Measurements from ENCODE around the gene C1GALT1. TPM values are rescaled to one million over a fixed set of nuclear protein-coding genes. Genes with fewer than 3 reads are reported as not detected.
A peak's percentile ranks its signal among the peaks of the same experiment; 100 is the strongest.

Gene C1GALT1
- total and polyA plus RNA-seq, 2 donors (not counting 3 experiments of a cell fraction or from before 2014, with no cell fraction given) = 18.3 to 31.1 TPM

DNA sequence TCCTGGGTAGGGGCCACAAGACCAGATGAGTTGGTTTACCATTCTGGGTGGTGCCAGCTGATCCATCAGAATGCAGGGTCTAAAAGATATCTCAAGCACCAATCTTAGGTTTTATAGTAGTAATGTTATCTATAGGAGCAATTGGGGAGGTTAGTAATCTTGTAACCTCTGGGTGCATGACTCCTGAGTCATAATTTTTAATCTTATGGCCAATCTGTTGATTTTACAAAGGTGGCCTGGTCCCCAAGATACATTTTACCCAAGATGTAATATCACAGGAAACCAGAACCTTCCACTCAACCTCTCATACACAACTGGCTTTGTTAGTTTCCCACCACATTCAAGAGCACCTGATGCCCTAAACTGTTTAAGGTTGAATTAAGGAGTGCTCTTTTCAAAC lies 79.5 kb downstream of the C1GALT1 start:
- FAIRE-seq (no peak), DNase-seq (ENCODE audit: low read depth, low spot score) (no peak)
- ChIA-PET CTCF (no interaction called here), POLR2A (no interaction called here)
- intact Hi-C loops (cut with micrococcal nuclease) (no loop called here), dilution Hi-C loops (cut with MboI; ENCODE audit: extremely low pct_ligation_motif_present, low sequenced_read_pairs) (no loop called here)
- no peak overlapping the region for H3K27ac ChIP-seq (ENCODE audit: insufficient read depth, low read depth, low read length)
- no peaks in the 10 kb centered on the region for H3K27me3 ChIP-seq (ENCODE audit: control insufficient read depth in 2 of 2, insufficient read depth in 2 of 2, low read length in 2 of 2)
- no peak for TF ChIP-seq FOS (IDR thresholded peaks at IDR 0.05; ENCODE audit: borderline replicate concordance, insufficient read depth, low read length)
- no peak for TF ChIP-seq JUN (IDR thresholded peaks at IDR 0.05; ENCODE audit: borderline replicate concordance, insufficient read depth, insufficient read length, low read depth)
- no peak for TF ChIP-seq MYC (IDR thresholded peaks at IDR 0.05; ENCODE audit: low read depth, low read length)
- TF ChIP-seq POLR2A (IDR thresholded peaks at IDR 0.05; ENCODE audit: low read depth, low read length) = no peak
- no peak for TF ChIP-seq CTCF (IDR thresholded peaks at IDR 0.05; ENCODE audit: extremely low read depth in 1 of 2, insufficient read depth in 1 of 2, low read depth in 1 of 2, low read length in 2 of 2)
- TF ChIP-seq, protein P1, sequence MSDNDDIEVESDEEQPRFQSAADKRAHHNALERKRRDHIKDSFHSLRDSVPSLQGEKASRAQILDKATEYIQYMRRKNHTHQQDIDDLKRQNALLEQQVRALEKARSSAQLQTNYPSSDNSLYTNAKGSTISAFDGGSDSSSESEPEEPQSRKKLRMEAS (IDR thresholded peaks at IDR 0.05; ENCODE audit: insufficient read depth, insufficient read length) = no peak
- no peak for TF ChIP-seq POLR2AphosphoS5 (IDR thresholded peaks at IDR 0.05; ENCODE audit: insufficient read depth, low read depth, low read length)
- TF ChIP-seq EZH2 (IDR thresholded peaks at IDR 0.05; ENCODE audit: borderline replicate concordance, low read depth, low read length, severe bottlenecking) = no peak
- no peak for TF ChIP-seq GATA2 (IDR thresholded peaks at IDR 0.05; ENCODE audit: insufficient read depth, insufficient read length, low read depth, low read length)
- H3K9me1 ChIP-seq (replicated peaks; ENCODE audit: control insufficient read depth, extremely low read depth, insufficient read depth, low read length) = no peaks in the 10 kb centered on the region
- H3K4me2 ChIP-seq (ENCODE audit: insufficient read depth, low read length) = no peak overlapping the region
- no peaks in the 10 kb centered on the region for H3K9me3 ChIP-seq (replicated peaks; ENCODE audit: control insufficient read depth, insufficient read depth, low read length)
- H3K4me1 ChIP-seq (ENCODE audit: control insufficient read depth, extremely low read depth, insufficient read depth, low read length) = no peaks in the 10 kb centered on the region
- H3K79me2 ChIP-seq (ENCODE audit: control insufficient read depth, insufficient read depth, low read length) = no peaks in the 10 kb centered on the region
- TSS peak; percentile 5 for BruUV-seq (replicated peaks)
- H3K4me3 ChIP-seq (replicated peaks in 1 of 3; ENCODE audit: insufficient read depth in 1 of 3, low read depth in 1 of 3, low read length in 3 of 3) = no peak overlapping the region
- no peaks in the 10 kb centered on the region for H4K20me1 ChIP-seq (replicated peaks; ENCODE audit: control insufficient read depth, extremely low read depth, insufficient read depth, low read length)
- no peak overlapping the region for H3K9ac ChIP-seq (replicated peaks; ENCODE audit: extremely low read depth, insufficient read depth, low read length)
- no peak overlapping the region for H2AFZ ChIP-seq (ENCODE audit: low read depth, low read length)
- no peaks in the 10 kb centered on the region for H3K36me3 ChIP-seq (ENCODE audit: control insufficient read depth in 2 of 2, extremely low read depth in 1 of 2, insufficient read depth in 2 of 2, low read length in 2 of 2)

Data from endothelial cell of umbilical vein (primary cell).